ENCODE measurements around the gene VWA8. TPM values are rescaled to one million over a fixed set of nuclear protein-coding genes. Genes with fewer than 3 reads are reported as not detected.

The VWA8 gene
- polyA plus RNA-seq, 1 donor = 11.6 TPM

DNA sequence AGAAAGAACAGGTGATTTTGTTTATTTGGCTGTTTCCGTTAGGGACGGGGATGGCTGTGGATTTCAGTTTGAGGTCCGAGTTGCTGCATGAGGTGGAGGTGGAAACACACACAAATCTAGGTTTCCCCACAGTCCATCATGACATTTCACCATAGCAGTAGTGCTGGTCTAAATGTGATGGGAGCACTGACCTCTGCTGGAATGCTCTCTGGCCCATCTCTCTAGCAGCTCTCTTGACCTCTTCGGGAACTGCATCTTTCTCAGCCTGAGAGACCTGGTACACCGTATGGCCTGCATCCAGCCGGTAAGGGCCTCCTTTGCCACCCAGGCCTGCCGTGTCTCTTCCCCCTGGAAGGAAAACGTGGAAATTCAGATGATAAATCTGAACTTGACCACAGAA, 349.5 kb downstream of the VWA8 start:
- no peaks in the 10 kb centered on the region for H3K9me3 ChIP-seq (ENCODE audit: control insufficient read depth, low read depth, low read length)
- H3K27me3 ChIP-seq (ENCODE audit: control insufficient read depth, insufficient read depth, low read length) = no peaks in the 10 kb centered on the region
- peaks cover 36% of the 10 kb centered on the region for H3K36me3 ChIP-seq (ENCODE audit: control insufficient read depth, insufficient read depth, low read length)
- H3K4me1 ChIP-seq (ENCODE audit: control insufficient read depth, insufficient read depth, low read length) = peaks cover 3% of the 10 kb centered on the region
- DNase-seq = no peak
- no peak overlapping the region for H3K4me3 ChIP-seq (ENCODE audit: low read length)
- no peak overlapping the region for H3K27ac ChIP-seq (ENCODE audit: low read length)
- 60% methylated on average over 1 of the region's 8 CpGs for WGBS (ENCODE audit: insufficient coverage, low lambda C conversion rate)

DNA sequence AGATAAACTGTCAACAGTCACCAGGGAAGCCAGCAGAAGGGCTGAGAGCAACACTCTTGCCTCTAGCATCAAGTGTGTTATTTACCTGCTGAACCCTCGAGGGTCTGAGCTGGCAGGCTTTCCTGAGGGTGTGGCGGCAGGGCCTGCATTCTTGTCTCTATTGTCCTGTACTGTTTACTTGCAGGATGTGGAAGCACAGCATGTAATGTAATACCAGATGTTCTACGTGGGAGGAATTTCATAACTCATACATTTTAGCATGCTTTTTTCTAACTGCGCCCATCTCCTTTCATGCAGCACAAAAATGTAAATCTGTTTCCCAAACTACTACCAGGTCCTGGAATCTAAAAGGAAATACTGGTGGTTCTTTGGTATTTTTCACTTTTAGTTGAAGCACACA, 350.5 kb downstream of the VWA8 start:
- WGBS (ENCODE audit: insufficient coverage, low lambda C conversion rate) = 100% methylated on average over 1 of the region's 4 CpGs
- H3K27ac ChIP-seq (ENCODE audit: low read length) = no peak overlapping the region
- no peak for DNase-seq

DNA sequence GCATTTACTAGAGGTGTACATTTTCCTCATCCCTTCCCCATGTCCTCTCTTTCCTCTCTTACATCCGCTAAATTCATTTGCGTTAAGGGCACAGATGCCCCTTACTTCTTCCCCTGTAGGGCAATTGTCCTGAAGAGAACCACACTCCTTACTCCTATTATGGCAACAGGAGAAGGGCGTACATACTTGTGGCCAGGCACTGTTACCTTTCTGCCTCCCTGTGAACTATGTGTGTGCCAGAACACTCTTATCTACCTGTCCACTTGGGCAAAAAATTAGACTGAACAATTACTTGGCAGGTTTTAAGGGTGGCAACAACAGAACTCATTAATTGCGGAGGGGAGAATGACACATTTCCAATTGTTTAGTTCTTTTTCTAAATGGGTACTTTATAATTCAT, 351.1 kb downstream of the VWA8 start:
- DNase-seq = no peak
- Histone ChIP-seq H3K27me3 (ENCODE audit: control insufficient read depth, insufficient read depth, low read length) (no peaks in the 10 kb centered on the region), H3K27ac (ENCODE audit: low read length) (no peak overlapping the region), H3K4me3 (ENCODE audit: low read length) (no peak overlapping the region), H3K9me3 (ENCODE audit: control insufficient read depth, low read depth, low read length) (no peaks in the 10 kb centered on the region), H3K36me3 (ENCODE audit: control insufficient read depth, insufficient read depth, low read length) (peaks cover 38% of the 10 kb centered on the region), H3K4me1 (ENCODE audit: control insufficient read depth, insufficient read depth, low read length) (peaks cover 13% of the 10 kb centered on the region)
- no CpG with 5 or more reads among the region's 4 CpGs for WGBS (ENCODE audit: insufficient coverage, low lambda C conversion rate)

More for the DNA sequence above, 350.5 kb downstream of the VWA8 start:
- Histone ChIP-seq H3K36me3 (ENCODE audit: control insufficient read depth, insufficient read depth, low read length) (peaks cover 36% of the 10 kb centered on the region), H3K4me1 (ENCODE audit: control insufficient read depth, insufficient read depth, low read length) (peaks cover 10% of the 10 kb centered on the region), H3K4me3 (ENCODE audit: low read length) (no peak overlapping the region), H3K9me3 (ENCODE audit: control insufficient read depth, low read depth, low read length) (no peaks in the 10 kb centered on the region), H3K27me3 (ENCODE audit: control insufficient read depth, insufficient read depth, low read length) (no peaks in the 10 kb centered on the region)

DNA sequence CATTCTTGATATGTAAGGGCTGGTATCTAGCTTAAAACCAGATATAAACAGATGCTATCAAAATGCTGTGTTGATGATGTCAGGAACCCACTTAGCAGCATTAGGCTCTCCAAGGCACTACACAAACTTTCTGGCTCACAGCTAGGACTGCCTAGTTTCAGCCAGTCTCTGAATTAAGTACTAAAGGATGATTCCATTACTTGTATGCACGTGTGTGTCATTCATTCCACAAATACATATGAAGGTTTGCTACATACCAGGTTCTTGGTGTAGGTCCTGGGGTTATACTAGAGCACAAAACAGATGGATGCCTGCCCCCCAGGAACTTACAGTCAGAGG, 352.1 kb downstream of the VWA8 start:
- no peaks in the 10 kb centered on the region for H3K27me3 ChIP-seq (ENCODE audit: control insufficient read depth, insufficient read depth, low read length)
- H3K36me3 ChIP-seq (ENCODE audit: control insufficient read depth, insufficient read depth, low read length) = peaks cover 31% of the 10 kb centered on the region
- H3K27ac ChIP-seq (ENCODE audit: low read length) = no peak overlapping the region
- WGBS (ENCODE audit: insufficient coverage, low lambda C conversion rate) = no CpG with 5 or more reads among the region's 1 CpG
- peaks cover 13% of the 10 kb centered on the region for H3K4me1 ChIP-seq (ENCODE audit: control insufficient read depth, insufficient read depth, low read length)
- no peak for DNase-seq
- H3K4me3 ChIP-seq (ENCODE audit: low read length) = no peak overlapping the region
- H3K9me3 ChIP-seq (ENCODE audit: control insufficient read depth, low read depth, low read length) = no peaks in the 10 kb centered on the region

DNA sequence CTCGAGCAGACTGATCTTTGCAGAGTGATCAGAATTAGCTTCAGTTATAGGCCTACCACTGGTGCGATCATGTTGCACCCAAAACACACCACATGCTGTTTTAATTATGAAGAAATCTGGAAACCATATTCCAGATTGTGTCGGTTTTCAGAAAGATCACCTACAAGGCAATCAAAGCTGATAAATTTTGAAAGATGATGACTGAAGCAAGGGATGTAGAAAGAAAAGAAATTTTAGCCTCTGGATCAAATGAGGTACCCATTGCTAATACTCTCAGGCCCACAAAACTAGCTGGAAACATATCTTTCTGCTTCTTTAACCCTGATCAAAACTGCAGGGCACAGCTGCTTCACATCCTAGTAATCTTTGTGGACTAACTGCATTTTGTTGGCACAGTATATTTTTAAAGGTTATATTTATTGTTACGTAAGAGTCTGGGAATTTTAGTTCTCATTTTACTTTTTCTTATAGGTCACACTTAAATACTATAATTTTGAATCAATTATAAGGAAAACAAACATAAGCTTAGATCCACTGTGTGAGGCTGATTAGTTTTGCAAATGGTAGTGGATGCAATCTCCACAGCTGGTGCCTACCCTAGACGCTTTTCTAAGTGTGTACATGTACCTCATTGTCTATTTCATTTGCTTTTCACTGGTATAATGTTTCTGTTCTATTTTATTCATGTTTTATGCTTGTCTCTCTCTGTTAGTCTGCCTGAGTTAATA, 352.6 kb downstream of the VWA8 start:
- WGBS (ENCODE audit: insufficient coverage, low lambda C conversion rate) = 94% methylated on average over 3 of the region's 5 CpGs
- H3K4me1 ChIP-seq (ENCODE audit: control insufficient read depth, insufficient read depth, low read length) = peaks cover 13% of the 10 kb centered on the region
- no peak for DNase-seq
- H3K36me3 ChIP-seq (ENCODE audit: control insufficient read depth, insufficient read depth, low read length) = peaks cover 28% of the 10 kb centered on the region
- no peaks in the 10 kb centered on the region for H3K9me3 ChIP-seq (ENCODE audit: control insufficient read depth, low read depth, low read length)
- no peak overlapping the region for H3K27ac ChIP-seq (ENCODE audit: low read length)
- H3K4me3 ChIP-seq (ENCODE audit: low read length) = no peak overlapping the region
- H3K27me3 ChIP-seq (ENCODE audit: control insufficient read depth, insufficient read depth, low read length) = no peaks in the 10 kb centered on the region

DNA sequence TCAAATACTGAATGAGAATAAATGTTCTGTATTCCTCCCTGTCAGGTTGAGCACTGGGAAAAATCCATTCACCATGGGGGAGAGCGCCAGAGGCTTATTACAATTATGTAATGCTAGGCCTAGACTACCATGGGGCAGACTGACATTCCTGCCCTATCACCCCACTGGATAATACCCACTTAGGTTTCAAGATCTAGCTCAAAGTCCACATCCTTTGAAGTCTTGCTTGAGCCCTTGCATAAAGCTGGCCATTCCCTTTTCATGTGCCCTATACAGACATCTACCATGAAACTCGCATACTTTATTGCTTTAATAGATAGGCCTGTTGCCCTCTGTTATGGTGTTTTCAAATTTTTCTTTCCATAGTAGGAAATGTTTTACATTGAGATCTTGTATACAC, 354.3 kb downstream of the VWA8 start:
- peak overlapping the region; percentile 65 for H3K27ac ChIP-seq (ENCODE audit: low read length)
- no peaks in the 10 kb centered on the region for H3K9me3 ChIP-seq (ENCODE audit: control insufficient read depth, low read depth, low read length)
- peaks cover 26% of the 10 kb centered on the region for H3K36me3 ChIP-seq (ENCODE audit: control insufficient read depth, insufficient read depth, low read length)
- no peaks in the 10 kb centered on the region for H3K27me3 ChIP-seq (ENCODE audit: control insufficient read depth, insufficient read depth, low read length)
- 0% methylated on average over 1 of the region's 2 CpGs for WGBS (ENCODE audit: insufficient coverage, low lambda C conversion rate)
- H3K4me1 ChIP-seq (ENCODE audit: control insufficient read depth, insufficient read depth, low read length) = peaks cover 13% of the 10 kb centered on the region
- no peak overlapping the region for H3K4me3 ChIP-seq (ENCODE audit: low read length)
- peak; percentile 82 to 90 for DNase-seq

DNA sequence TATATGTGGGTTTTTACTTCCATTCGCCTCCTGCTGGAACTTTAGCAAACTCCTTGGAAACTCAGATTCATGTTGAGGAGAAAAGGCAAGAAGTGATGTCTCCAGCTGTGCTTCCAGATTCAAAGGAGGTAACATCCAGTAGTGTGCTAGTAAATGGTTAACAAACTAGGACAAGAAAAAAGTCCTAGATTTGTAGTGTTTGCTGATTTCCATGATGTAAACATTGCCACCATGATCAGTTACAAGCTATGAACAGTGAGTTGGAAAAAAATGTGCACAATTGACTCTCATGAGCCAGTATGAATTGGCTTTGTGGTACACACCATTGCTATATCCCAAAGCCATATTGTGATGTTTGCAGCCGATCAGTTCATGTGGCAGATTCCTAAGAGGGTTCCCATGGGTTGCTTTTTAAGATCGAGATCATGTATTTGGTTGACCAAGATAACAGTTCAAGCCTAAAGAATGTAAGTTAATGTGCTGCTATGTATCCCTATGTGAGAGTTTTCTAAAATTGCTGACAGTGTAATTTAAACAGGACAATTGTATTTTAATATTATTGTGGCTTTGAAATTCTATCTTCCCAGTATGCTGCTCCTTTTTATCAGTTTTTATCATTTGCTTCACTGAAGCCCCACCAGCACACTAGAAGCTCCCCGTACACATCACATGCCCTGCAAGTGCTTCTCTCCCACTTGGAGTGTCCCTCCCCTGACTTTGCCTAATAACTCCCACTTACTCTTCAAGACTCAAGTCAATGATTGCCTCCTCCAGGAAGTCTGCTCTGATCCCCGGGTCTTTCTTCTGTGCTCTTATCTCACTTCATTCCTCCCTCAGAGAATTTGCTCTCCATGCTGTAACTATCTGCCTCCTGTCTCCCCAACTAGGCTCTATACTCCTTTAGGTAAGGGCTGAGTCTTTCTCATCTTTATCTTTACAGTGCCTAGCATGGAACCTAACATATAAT, 355.3 kb downstream of the VWA8 start:
- peak in 1 of 2 donors; percentile 17 for DNase-seq
- 33% methylated on average over 1 of the region's 5 CpGs for WGBS (ENCODE audit: insufficient coverage, low lambda C conversion rate)
- Histone ChIP-seq H3K4me1 (ENCODE audit: control insufficient read depth, insufficient read depth, low read length) (peaks cover 13% of the 10 kb centered on the region), H3K36me3 (ENCODE audit: control insufficient read depth, insufficient read depth, low read length) (peaks cover 19% of the 10 kb centered on the region), H3K27me3 (ENCODE audit: control insufficient read depth, insufficient read depth, low read length) (no peaks in the 10 kb centered on the region), H3K27ac (ENCODE audit: low read length) (peak overlapping the region; percentile 44), H3K4me3 (ENCODE audit: low read length) (no peak overlapping the region), H3K9me3 (ENCODE audit: control insufficient read depth, low read depth, low read length) (no peaks in the 10 kb centered on the region)

DNA sequence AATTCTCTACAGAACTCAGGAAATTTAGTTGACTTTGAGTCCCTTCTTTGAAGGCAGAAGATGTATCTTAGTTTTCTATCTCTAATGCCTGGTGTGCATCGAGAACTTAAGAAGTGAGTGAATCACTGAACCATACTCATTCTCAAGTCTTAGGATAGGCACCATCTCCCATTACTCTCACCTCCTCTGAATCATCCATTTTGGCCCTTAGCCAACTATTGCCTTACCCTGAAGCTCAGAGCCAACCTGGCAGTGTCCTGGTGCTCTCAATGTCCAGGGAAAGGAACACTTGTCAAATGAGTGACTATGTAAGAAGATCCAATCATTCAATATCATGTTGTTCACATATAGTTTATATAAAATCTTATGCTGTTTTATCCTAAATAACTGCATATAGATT, 357.0 kb downstream of the VWA8 start:
- H3K4me1 ChIP-seq (ENCODE audit: control insufficient read depth, insufficient read depth, low read length) = peaks cover 13% of the 10 kb centered on the region
- peak in 1 of 2 donors; percentile 19 for DNase-seq
- H3K9me3 ChIP-seq (ENCODE audit: control insufficient read depth, low read depth, low read length) = no peaks in the 10 kb centered on the region
- H3K4me3 ChIP-seq (ENCODE audit: low read length) = no peak overlapping the region
- H3K36me3 ChIP-seq (ENCODE audit: control insufficient read depth, insufficient read depth, low read length) = peaks cover 10% of the 10 kb centered on the region
- WGBS (ENCODE audit: insufficient coverage, low lambda C conversion rate) = no CpG with 5 or more reads among the region's 1 CpG
- H3K27ac ChIP-seq (ENCODE audit: low read length) = no peak overlapping the region
- H3K27me3 ChIP-seq (ENCODE audit: control insufficient read depth, insufficient read depth, low read length) = no peaks in the 10 kb centered on the region

DNA sequence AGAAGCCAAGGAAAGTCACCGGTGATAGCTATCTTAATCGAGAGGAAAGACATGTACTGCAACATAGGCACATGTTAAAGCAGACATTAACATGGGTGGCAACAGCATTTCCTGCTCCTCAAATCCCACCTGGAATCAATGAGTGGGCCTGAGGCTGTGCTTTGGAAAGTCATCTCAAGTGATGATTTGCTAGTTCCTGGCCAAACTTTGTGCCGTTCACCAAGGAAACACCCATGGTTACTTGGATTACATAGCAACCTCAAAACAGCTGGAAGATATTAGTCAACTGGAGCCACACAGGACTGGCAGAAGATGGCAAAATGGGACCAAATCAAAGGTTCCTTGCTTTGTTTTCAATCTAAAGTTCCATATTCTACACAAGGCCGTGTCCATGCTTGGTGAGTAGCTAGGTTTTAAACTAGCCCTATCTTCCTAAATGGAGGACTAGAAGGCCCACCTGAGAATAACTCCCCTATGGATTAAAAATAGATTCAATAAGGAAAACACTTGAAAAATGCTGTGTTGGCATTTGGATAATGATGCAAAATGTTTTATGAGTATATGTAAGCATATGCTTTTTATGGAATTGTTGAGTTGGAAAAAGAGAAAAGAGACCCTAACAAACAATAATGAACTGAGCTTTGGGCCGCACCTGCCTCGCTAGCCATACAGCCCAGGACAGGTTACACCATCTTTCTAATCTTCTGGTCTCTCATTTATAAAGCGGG, 359.0 kb downstream of the VWA8 start:
- H3K27ac ChIP-seq (ENCODE audit: low read length) = no peak overlapping the region
- H3K4me3 ChIP-seq (ENCODE audit: low read length) = no peak overlapping the region
- peaks cover 10% of the 10 kb centered on the region for H3K36me3 ChIP-seq (ENCODE audit: control insufficient read depth, insufficient read depth, low read length)
- DNase-seq = no peak
- H3K27me3 ChIP-seq (ENCODE audit: control insufficient read depth, insufficient read depth, low read length) = no peaks in the 10 kb centered on the region
- H3K4me1 ChIP-seq (ENCODE audit: control insufficient read depth, insufficient read depth, low read length) = peaks cover 10% of the 10 kb centered on the region
- 93% methylated on average over 3 of the region's 7 CpGs for whole genome bisulfite sequencing (ENCODE audit: insufficient coverage, low lambda C conversion rate)
- no peaks in the 10 kb centered on the region for H3K9me3 ChIP-seq (ENCODE audit: control insufficient read depth, low read depth, low read length)

DNA sequence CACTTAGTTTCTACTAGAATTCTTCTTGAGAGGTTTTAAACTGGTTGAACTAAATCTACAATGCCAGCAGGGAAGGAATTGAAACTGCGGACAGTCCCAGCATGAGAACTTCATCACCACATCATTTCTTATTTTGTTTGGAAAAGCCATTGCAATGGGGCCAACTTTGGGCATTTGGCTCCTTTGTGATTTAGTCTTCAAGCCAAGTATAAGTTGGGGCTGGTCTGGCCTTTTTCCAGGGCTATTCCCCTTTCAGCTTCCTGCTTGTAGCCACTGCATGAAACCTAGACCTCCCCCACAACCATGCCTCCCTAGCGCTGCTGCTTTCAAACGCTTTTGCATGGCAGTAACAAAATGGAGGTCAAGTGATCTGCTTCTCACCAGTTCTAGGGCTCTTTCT, 361.3 kb downstream of the VWA8 start:
- no peak for DNase-seq
- 100% methylated on average over 1 of the region's 3 CpGs for WGBS (ENCODE audit: insufficient coverage, low lambda C conversion rate)
- Histone ChIP-seq H3K4me1 (ENCODE audit: control insufficient read depth, insufficient read depth, low read length) (no peaks in the 10 kb centered on the region), H3K4me3 (ENCODE audit: low read length) (no peak overlapping the region), H3K9me3 (ENCODE audit: control insufficient read depth, low read depth, low read length) (no peaks in the 10 kb centered on the region), H3K27me3 (ENCODE audit: control insufficient read depth, insufficient read depth, low read length) (no peaks in the 10 kb centered on the region), H3K27ac (ENCODE audit: low read length) (no peak overlapping the region), H3K36me3 (ENCODE audit: control insufficient read depth, insufficient read depth, low read length) (peaks cover 5% of the 10 kb centered on the region)
